Measurements from ENCODE around the gene CCL8. TPM values are rescaled to one million over a fixed set of nuclear protein-coding genes. Genes with fewer than 3 reads are reported as not detected.
A peak's percentile ranks its signal among the peaks of the same experiment; 100 is the strongest.

CCL8 gene
- total and polyA plus RNA-seq, 8 donors = 0.63 to 6.7 (median 2.4) TPM; not detected in 3

DNA sequence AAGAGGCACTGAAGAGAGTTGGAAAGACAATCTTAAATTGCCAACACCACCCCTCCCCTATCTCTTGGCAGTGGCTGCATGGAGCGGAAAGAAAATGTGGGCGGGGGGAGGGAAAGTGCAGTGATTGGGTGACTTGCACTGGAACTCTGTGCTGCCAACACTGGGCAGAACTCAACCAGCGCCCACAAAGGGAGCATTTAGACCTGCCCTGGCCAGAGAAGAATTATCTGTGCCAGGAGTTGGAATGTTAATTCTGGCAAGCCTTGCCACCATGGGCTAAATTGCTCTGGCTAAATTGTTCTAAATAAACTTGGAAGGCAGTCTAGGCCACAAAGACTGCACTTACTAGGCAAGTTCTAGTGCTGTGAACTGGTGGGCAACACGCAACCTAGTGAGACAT, 30.5 kb downstream of the CCL8 start:
- intact Hi-C loops (cut with DNase I; ENCODE audit: low total_unique reads) = no loop called here
- no peaks in the 10 kb centered on the region for H3K36me3 ChIP-seq
- no peak for DNase-seq
- H3K9me3 ChIP-seq = peaks cover 0 to 5% (median 0%) of the 10 kb centered on the region in 4 donors
- TF ChIP-seq, protein P1, sequence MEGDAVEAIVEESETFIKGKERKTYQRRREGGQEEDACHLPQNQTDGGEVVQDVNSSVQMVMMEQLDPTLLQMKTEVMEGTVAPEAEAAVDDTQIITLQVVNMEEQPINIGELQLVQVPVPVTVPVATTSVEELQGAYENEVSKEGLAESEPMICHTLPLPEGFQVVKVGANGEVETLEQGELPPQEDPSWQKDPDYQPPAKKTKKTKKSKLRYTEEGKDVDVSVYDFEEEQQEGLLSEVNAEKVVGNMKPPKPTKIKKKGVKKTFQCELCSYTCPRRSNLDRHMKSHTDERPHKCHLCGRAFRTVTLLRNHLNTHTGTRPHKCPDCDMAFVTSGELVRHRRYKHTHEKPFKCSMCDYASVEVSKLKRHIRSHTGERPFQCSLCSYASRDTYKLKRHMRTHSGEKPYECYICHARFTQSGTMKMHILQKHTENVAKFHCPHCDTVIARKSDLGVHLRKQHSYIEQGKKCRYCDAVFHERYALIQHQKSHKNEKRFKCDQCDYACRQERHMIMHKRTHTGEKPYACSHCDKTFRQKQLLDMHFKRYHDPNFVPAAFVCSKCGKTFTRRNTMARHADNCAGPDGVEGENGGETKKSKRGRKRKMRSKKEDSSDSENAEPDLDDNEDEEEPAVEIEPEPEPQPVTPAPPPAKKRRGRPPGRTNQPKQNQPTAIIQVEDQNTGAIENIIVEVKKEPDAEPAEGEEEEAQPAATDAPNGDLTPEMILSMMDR (IDR thresholded peaks at IDR 0.05) = no peak
- no peak for TF ChIP-seq POLR2AphosphoS5 (IDR thresholded peaks at IDR 0.05)
- no peak for TF ChIP-seq EP300 (IDR thresholded peaks at IDR 0.05)
- TF ChIP-seq POLR2A (IDR thresholded peaks at IDR 0.05) = no peak
- no peaks in the 10 kb centered on the region for H3K4me1 ChIP-seq
- H3K4me3 ChIP-seq = no peak overlapping the region
- no peaks in the 10 kb centered on the region for H3K27me3 ChIP-seq
- H3K27ac ChIP-seq = no peak overlapping the region
- 51 to 70% (median 63%) methylated on average over 4 of the region's 4 CpGs for WGBS, 5 donors

DNA sequence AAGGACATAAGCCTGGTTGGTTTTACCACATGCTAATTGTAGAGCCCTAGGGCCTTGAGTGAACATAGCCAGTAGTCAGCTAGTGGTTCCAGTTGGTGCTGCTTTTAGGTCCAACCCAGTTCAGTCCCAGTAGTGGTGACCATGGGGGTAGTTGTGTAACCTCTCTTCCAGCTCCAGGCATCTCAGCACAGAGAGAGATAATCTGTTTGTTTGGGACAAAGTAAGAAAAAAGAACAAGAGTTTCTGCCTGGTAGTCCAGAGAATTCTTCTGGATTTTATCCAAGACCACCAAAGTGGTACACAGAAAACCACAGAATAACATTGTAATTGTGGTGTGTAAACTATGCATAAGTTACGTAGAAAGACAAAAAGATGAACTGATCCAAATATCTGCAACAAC, 31.9 kb downstream of the CCL8 start:
- H3K9me3 ChIP-seq = peaks cover 0 to 5% (median 0%) of the 10 kb centered on the region in 4 donors
- intact Hi-C loops (cut with DNase I; ENCODE audit: low total_unique reads) = no loop called here
- 68 to 83% (median 76%) methylated on average over 1 of the region's 1 CpG for whole genome bisulfite sequencing, 5 donors
- H3K27me3 ChIP-seq = no peaks in the 10 kb centered on the region
- TF ChIP-seq, protein P1 (IDR thresholded peaks at IDR 0.05) = no peak
- no peak for TF ChIP-seq EP300 (IDR thresholded peaks at IDR 0.05)
- TF ChIP-seq POLR2A (IDR thresholded peaks at IDR 0.05) = no peak
- no peak for TF ChIP-seq POLR2AphosphoS5 (IDR thresholded peaks at IDR 0.05)
- DNase-seq = no peak
- no peaks in the 10 kb centered on the region for H3K36me3 ChIP-seq
- H3K4me1 ChIP-seq = no peaks in the 10 kb centered on the region
- H3K27ac ChIP-seq = peak overlapping the region in 1 of 5 donors; percentile 27
- H3K4me3 ChIP-seq = no peak overlapping the region

- no peak overlapping the region for H3K27ac ChIP-seq
- no peak for DNase-seq
- no peaks in the 10 kb centered on the region for H3K36me3 ChIP-seq
- H3K4me3 ChIP-seq = no peak overlapping the region
- H3K27me3 ChIP-seq = no peaks in the 10 kb centered on the region
- intact Hi-C loops (cut with DNase I; ENCODE audit: low total_unique reads) = no loop called here
- peaks cover 0 to 5% (median 0%) of the 10 kb centered on the region in 4 donors for H3K9me3 ChIP-seq
- TF ChIP-seq, protein P1 (IDR thresholded peaks at IDR 0.05) = no peak
- TF ChIP-seq POLR2AphosphoS5 (IDR thresholded peaks at IDR 0.05) = no peak
- no peak for TF ChIP-seq EP300 (IDR thresholded peaks at IDR 0.05)
- no peak for TF ChIP-seq POLR2A (IDR thresholded peaks at IDR 0.05)
- H3K4me1 ChIP-seq = no peaks in the 10 kb centered on the region
Observed at GRCh38 chr17:34352191-34352590, 33.0 kb downstream of the CCL8 start.

- no peaks in the 10 kb centered on the region for H3K27me3 ChIP-seq
- no peak for TF ChIP-seq POLR2A (IDR thresholded peaks at IDR 0.05)
- TF ChIP-seq POLR2AphosphoS5 (IDR thresholded peaks at IDR 0.05) = no peak
- TF ChIP-seq, protein P1 (IDR thresholded peaks at IDR 0.05) = no peak
- TF ChIP-seq EP300 (IDR thresholded peaks at IDR 0.05) = no peak
- DNase-seq = no peak
- H3K36me3 ChIP-seq = no peaks in the 10 kb centered on the region
- no peaks in the 10 kb centered on the region for H3K4me1 ChIP-seq
- no peak overlapping the region for H3K4me3 ChIP-seq
- intact Hi-C loops (cut with DNase I; ENCODE audit: low total_unique reads) = no loop called here
- peaks cover 0 to 5% (median 0%) of the 10 kb centered on the region in 4 donors for H3K9me3 ChIP-seq
- H3K27ac ChIP-seq = peak overlapping the region in 1 of 5 donors; percentile 15
Observed at GRCh38 chr17:34354637-34355036, 35.4 kb downstream of the CCL8 start.

Data from stomach (tissue), 9 donors.